Esophagus muscularis mucosa (tissue), 3 donors: ENCODE data around the gene PDS5A.
"Not testable (repeated sequence)": the region's sequence is repeated elsewhere in the genome, so short reads cannot be mapped to it uniquely, and the experiment has no call there.

ENCODE experiments used
- POLR2A ChIP-seq: fragments of 450-650 bp; IDR thresholded peaks from one replicate; pipeline ENCODE4 v1.6.1; 2017; ENCODE audit warnings: antibody characterized with exemption, moderate library complexity, mild to moderate bottlenecking, low read depth
- TF ChIP-seq, protein P1 (sequence below), 3 experiments: fragments of 200-600 bp in 2 of 3; fragments of 450-650 bp in 1 of 3; sonication (generic) in 2 of 3; IDR thresholded peaks; one replicate each; pipeline ENCODE4 v1.5.1; 2017 to 2019; ENCODE audit warnings: antibody characterized with exemption in 3 of 3, mild to moderate bottlenecking in 2 of 3, moderate library complexity in 1 of 3

DNA sequence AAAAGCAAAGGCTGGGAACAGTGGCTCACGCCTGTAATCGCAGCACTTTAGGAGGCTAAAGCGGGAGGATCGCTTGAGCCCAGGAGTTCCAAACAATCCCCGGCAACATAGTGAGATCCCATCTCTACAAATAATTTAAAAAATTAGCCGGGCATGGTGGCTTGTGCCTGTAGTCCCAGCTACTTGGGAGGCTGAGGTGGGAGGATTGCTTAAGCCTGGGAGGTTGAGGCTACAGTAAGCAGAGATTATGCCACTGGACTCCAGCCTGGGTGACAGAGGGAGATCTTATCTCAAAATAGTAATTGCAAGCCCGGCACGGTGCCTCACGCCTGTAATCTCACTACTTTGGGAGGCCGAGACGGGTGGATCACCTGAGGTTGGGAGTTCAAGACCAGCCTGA, 139.3 kb downstream of the PDS5A start:
- TF ChIP-seq POLR2A, result not testable (repeated sequence)
- TF ChIP-seq, protein P1, sequence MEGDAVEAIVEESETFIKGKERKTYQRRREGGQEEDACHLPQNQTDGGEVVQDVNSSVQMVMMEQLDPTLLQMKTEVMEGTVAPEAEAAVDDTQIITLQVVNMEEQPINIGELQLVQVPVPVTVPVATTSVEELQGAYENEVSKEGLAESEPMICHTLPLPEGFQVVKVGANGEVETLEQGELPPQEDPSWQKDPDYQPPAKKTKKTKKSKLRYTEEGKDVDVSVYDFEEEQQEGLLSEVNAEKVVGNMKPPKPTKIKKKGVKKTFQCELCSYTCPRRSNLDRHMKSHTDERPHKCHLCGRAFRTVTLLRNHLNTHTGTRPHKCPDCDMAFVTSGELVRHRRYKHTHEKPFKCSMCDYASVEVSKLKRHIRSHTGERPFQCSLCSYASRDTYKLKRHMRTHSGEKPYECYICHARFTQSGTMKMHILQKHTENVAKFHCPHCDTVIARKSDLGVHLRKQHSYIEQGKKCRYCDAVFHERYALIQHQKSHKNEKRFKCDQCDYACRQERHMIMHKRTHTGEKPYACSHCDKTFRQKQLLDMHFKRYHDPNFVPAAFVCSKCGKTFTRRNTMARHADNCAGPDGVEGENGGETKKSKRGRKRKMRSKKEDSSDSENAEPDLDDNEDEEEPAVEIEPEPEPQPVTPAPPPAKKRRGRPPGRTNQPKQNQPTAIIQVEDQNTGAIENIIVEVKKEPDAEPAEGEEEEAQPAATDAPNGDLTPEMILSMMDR (IDR thresholded peaks at IDR 0.05), result not testable (repeated sequence)
